ENCODE data around the gene KIAA0825. TPM values are rescaled to one million over a fixed set of nuclear protein-coding genes. Genes with fewer than 3 reads are reported as not detected.

KIAA0825 gene
- total and polyA plus RNA-seq, 2 of the 8 experiments (the other 6 are each of a cell fraction or from before 2014, with no cell fraction given), result 0.60 to 1.0 TPM

GRCh38 chr5:94249430-94249829 lies 369.0 kb downstream of the KIAA0825 start:
- Histone ChIP-seq H3K4ac (replicated peaks; ENCODE audit: insufficient read length, low read depth, low read length) (no peak overlapping the region), H3K23ac (ENCODE audit: insufficient read length) (no peak overlapping the region)

More at GRCh38 chr5:94249430-94249829, 369.0 kb downstream of the KIAA0825 start:
- CTCF ChIA-PET (ENCODE audit: partially characterized antibody), result interaction anchor here (1.3 kb wide), 1 partner anchor 53 kb away, joined by 5 read pairs; no protein-coding TSS in a partner anchor
- H2AFZ ChIP-seq (ENCODE audit: low read length), result no peak overlapping the region
- no peak overlapping the region for H3K4me3 ChIP-seq (ENCODE audit: extremely low read depth in 1 of 4, insufficient read depth in 2 of 4, low read depth in 3 of 4, low read length in 4 of 4)
- POLR2A ChIA-PET (ENCODE audit: partially characterized antibody), result no interaction called here
- H3K9ac ChIP-seq (replicated peaks in 1 of 4; ENCODE audit: extremely low read depth in 1 of 4, low read depth in 3 of 4, low read length in 3 of 4), result peak overlapping the region in 1 of 4 experiments; percentile 34; a peak in 1 of 7 replicates
- H2BK15ac ChIP-seq (ENCODE audit: low read length), result no peak overlapping the region
- 52% methylated on average over 2 of the region's 2 CpGs; no CpG with 5 or more reads in 1 of the 2 experiments for WGBS, 2 experiments (ENCODE audit: extremely low coverage in 1 of 2, insufficient coverage in 1 of 2, insufficient read length in 1 of 2, insufficient replicate concordance in 2 of 2, low coverage in 1 of 2, low lambda C conversion rate in 2 of 2, missing lambda C conversion rate in 1 of 2)
- H2BK5ac ChIP-seq (ENCODE audit: low read depth, low read length), result no peak overlapping the region
- H4K91ac ChIP-seq (replicated peaks; ENCODE audit: insufficient read length, low read length), result no peak overlapping the region
- peaks cover 4% of the 10 kb centered on the region; the same call in 1 of the 2 replicates for H3K79me1 ChIP-seq (ENCODE audit: low read depth, low read length)
- H4K20me1 ChIP-seq (replicated peaks in 1 of 2; ENCODE audit: control insufficient read depth in 1 of 2, insufficient read depth in 2 of 2, low read length in 2 of 2), result peaks cover 0 to 2% of the 10 kb centered on the region in 2 experiments
- no peak overlapping the region for H3K56ac ChIP-seq (replicated peaks; ENCODE audit: insufficient read length, low read depth, low read length)
- no peak overlapping the region for H4K5ac ChIP-seq (ENCODE audit: insufficient read length, low read depth, low read length)
- H2BK12ac ChIP-seq (ENCODE audit: low read depth, low read length), result no peak overlapping the region
- no peaks in the 10 kb centered on the region for H3K27me3 ChIP-seq (replicated peaks in 1 of 4; ENCODE audit: control insufficient read depth in 3 of 4, extremely low read depth in 1 of 4, insufficient read depth in 3 of 4, low read length in 3 of 4)
- no peak overlapping the region for H3K18ac ChIP-seq (ENCODE audit: extremely low read depth, low read length)
- H3K23me2 ChIP-seq (ENCODE audit: low read depth, low read length), result no peaks in the 10 kb centered on the region
- H2AK5ac ChIP-seq (ENCODE audit: low read depth, low read length), result no peak overlapping the region
- peaks cover 0 to 7% (median 3%) of the 10 kb centered on the region in 4 experiments; a peak in 2 of 7 replicates for H3K4me1 ChIP-seq (replicated peaks in 1 of 4; ENCODE audit: control insufficient read depth in 3 of 4, insufficient read depth in 4 of 4, low read length in 3 of 4)
- no peak for DNase-seq (ENCODE audit: low read depth in 1 of 2, low spot score in 2 of 2)
- no peaks in the 10 kb centered on the region for H3K9me3 ChIP-seq (ENCODE audit: insufficient read depth in 2 of 2, low read depth in 1 of 2, low read length in 1 of 2)
- H2BK20ac ChIP-seq (ENCODE audit: low read length), result no peak overlapping the region
- H3K36me3 ChIP-seq (ENCODE audit: control insufficient read depth in 2 of 4, insufficient read depth in 4 of 4, low read length in 3 of 4), result peaks cover 0 to 4% (median 0%) of the 10 kb centered on the region in 4 experiments; a peak in 1 of 8 replicates
- H3K4me2 ChIP-seq (ENCODE audit: insufficient read depth in 1 of 2, low read depth in 2 of 2, low read length in 2 of 2), result no peak overlapping the region
- H3K14ac ChIP-seq (ENCODE audit: insufficient read length), result no peak overlapping the region
- TF ChIP-seq TEAD4 (IDR thresholded peaks at IDR 0.05; ENCODE audit: low read depth, low read length) (0 out of 2 replicates have a peak, but pooled peaks have one; percentile 7), FOSL1 (IDR thresholded peaks at IDR 0.05; ENCODE audit: insufficient read depth, low read depth, low read length) (no peak), SRF (IDR thresholded peaks at IDR 0.05; ENCODE audit: low read depth, low read length) (no peak)
- no peak overlapping the region for H2BK120ac ChIP-seq (replicated peaks; ENCODE audit: low read depth, low read length)
- H3K27ac ChIP-seq (ENCODE audit: low read depth, low read length), result no peak overlapping the region
- peaks cover 0 to 48% of the 10 kb centered on the region in 2 experiments; a peak in 2 of 4 replicates for H3K79me2 ChIP-seq (ENCODE audit: control insufficient read depth in 1 of 2, insufficient read depth in 2 of 2, low read length in 2 of 2)
- peak; percentile 66 for FAIRE-seq
- no peak overlapping the region; the same call in 1 of the 2 replicates for H4K8ac ChIP-seq (ENCODE audit: extremely low read depth, insufficient read depth, low read length)
